ENCODE results near the gene SPRR2D. TPM values are rescaled to one million over a fixed set of nuclear protein-coding genes. Genes with fewer than 3 reads are reported as not detected.
"Not testable (repeated sequence)": the region's sequence is repeated elsewhere in the genome, so short reads cannot be mapped to it uniquely, and the experiment has no call there.

SPRR2D gene
- total RNA-seq, 1 donor from 2014 or later, result not detected

DNA sequence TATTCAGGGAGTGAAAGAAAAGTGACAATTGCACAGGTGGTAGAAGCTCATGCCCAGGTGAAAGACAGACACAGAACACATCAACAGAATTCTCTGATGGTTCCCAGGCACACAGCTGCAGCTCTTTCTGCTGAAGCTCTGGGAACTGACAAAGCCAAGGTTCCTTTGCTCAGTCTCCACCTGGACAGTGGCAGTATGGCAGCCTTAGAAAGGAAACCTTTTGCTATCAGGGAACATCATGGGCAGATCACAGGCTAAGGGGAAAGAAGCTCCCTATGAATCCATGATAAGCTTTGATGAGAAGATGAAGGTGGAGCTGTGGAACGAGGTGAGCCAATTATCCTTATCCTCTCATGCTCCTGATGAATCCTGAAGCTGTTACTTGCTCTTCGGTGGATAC lies 29.3 kb upstream of the SPRR2D start:
- TF ChIP-seq, protein P1, sequence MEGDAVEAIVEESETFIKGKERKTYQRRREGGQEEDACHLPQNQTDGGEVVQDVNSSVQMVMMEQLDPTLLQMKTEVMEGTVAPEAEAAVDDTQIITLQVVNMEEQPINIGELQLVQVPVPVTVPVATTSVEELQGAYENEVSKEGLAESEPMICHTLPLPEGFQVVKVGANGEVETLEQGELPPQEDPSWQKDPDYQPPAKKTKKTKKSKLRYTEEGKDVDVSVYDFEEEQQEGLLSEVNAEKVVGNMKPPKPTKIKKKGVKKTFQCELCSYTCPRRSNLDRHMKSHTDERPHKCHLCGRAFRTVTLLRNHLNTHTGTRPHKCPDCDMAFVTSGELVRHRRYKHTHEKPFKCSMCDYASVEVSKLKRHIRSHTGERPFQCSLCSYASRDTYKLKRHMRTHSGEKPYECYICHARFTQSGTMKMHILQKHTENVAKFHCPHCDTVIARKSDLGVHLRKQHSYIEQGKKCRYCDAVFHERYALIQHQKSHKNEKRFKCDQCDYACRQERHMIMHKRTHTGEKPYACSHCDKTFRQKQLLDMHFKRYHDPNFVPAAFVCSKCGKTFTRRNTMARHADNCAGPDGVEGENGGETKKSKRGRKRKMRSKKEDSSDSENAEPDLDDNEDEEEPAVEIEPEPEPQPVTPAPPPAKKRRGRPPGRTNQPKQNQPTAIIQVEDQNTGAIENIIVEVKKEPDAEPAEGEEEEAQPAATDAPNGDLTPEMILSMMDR (IDR thresholded peaks at IDR 0.05; ENCODE audit: unreplicated experiment), result no peak
- peaks cover 3% of the 10 kb centered on the region for H3K9me3 Mint-ChIP-seq
- H3K27ac Mint-ChIP-seq, result no peak overlapping the region
- no peaks in the 10 kb centered on the region for H3K36me3 Mint-ChIP-seq
- DNase-seq (ENCODE audit: low spot score in 2 of 2, unreplicated experiment in 2 of 2), result no peak
- peaks cover 30% of the 10 kb centered on the region for H3K27me3 Mint-ChIP-seq (ENCODE audit: low read depth)
- no peak overlapping the region for H3K4me3 Mint-ChIP-seq
- no peaks in the 10 kb centered on the region for H3K4me1 Mint-ChIP-seq

DNA sequence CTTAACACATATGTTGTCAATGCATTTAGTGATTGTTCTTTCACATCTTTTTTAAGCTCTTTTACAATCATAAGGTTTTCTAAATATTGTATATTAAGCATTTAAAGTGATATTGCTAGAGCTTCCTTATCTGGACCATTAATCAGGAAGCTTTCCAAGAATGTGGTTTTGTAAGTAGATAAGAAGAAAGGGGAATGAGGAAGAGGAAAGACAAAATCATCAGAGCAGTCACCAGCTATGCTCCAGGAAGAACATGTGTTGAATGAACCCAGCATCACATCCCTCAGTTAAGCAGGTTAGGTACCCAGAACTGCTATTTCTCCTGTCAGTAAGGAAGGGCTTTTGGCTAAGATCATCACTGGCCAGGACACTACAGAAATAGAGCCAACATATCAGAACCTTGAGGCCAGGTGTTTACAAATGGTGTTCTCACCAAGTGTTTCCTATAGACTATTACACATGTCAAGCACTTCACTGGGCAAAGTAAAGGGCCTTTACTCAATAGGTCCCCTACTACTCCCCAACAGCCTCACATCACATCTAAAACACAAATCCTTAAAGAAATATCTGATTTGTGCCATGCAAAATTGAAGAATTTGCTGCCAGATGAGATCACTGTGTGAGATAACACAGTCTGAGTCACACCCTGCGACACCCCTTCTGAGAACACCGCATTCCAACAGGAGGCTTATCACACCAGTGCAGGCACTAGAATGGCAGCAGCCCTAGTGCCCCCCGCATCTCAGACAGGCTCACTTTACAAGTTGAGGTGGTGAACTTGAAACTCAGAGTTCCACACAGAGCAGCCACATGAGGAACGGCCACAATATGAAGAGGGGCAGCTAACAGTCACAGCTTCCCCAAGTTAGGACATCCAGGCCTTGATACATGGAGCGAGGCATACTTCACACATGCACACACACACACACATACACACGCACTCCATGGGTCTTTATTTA lies 18.2 kb upstream of the SPRR2D start:
- TF ChIP-seq, protein P1 (IDR thresholded peaks at IDR 0.05; ENCODE audit: unreplicated experiment), result no peak
- DNase-seq (ENCODE audit: low spot score in 2 of 2, unreplicated experiment in 2 of 2), result no peak
- H3K27ac Mint-ChIP-seq, result no peak overlapping the region
- peaks cover under 1% of the 10 kb centered on the region for H3K9me3 Mint-ChIP-seq
- H3K27me3 Mint-ChIP-seq (ENCODE audit: low read depth), result peaks cover 37% of the 10 kb centered on the region
- H3K36me3 Mint-ChIP-seq, result no peaks in the 10 kb centered on the region
- H3K4me1 Mint-ChIP-seq, result peaks cover 14% of the 10 kb centered on the region
- H3K4me3 Mint-ChIP-seq, result no peak overlapping the region

DNA sequence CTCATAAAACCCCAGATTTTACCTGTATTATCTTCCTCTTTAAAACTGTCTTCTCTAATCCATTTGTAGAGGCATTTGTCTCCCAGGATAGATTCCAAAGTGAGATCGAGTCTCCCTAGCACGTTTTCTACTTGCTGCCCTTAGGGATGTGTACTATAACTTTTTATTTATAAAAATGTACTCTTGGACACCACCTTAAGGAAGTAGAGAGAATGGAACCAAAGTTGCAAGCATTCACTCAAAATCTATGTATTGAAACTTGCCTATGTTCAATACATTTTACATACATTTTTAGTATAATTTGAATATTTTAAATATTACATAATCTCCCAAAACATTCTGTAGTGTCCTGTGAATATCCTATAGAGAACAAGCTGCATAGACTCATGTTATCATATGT lies 17.2 kb upstream of the SPRR2D start:
- TF ChIP-seq, protein P1 (IDR thresholded peaks at IDR 0.05; ENCODE audit: unreplicated experiment), result peak; percentile 14
- no peak overlapping the region for H3K27ac Mint-ChIP-seq
- H3K9me3 Mint-ChIP-seq, result peaks cover 10% of the 10 kb centered on the region
- no peaks in the 10 kb centered on the region for H3K36me3 Mint-ChIP-seq
- no peak overlapping the region for H3K4me3 Mint-ChIP-seq
- H3K4me1 Mint-ChIP-seq, result peaks cover 14% of the 10 kb centered on the region
- no peak for DNase-seq (ENCODE audit: low spot score in 2 of 2, unreplicated experiment in 2 of 2)
- H3K27me3 Mint-ChIP-seq (ENCODE audit: low read depth), result peaks cover 40% of the 10 kb centered on the region

DNA sequence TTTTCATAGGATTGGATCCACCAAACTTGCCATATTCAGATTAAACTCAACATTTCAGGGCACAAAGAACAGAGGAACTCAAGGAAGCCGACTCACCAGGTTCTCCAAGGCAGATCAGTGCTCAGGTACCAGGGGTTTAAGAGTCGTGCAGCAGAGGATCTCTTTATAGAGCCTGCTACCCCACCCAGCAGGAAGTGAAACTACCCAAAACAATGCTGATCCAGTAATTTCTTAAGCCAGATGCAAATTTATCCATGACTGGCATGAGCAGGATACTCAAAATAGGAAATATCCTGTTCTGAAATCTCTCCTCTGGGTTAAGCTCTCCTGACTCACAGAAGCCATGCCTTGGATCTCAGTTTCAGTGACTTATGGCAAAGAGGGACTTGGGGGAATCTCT lies 16.5 kb upstream of the SPRR2D start, which contains the start of gene SPRR2A:
Gene SPRR2A (minus strand): TSS at position 138 of the 400 bp plus-strand sequence. CDS start 777 bp downstream, outside the sequence.
- Mint-ChIP-seq H3K36me3 (no peaks in the 10 kb centered on the region), H3K27me3 (ENCODE audit: low read depth) (peaks cover 45% of the 10 kb centered on the region), H3K27ac (no peak within 1 kb of the TSS)

DNA sequence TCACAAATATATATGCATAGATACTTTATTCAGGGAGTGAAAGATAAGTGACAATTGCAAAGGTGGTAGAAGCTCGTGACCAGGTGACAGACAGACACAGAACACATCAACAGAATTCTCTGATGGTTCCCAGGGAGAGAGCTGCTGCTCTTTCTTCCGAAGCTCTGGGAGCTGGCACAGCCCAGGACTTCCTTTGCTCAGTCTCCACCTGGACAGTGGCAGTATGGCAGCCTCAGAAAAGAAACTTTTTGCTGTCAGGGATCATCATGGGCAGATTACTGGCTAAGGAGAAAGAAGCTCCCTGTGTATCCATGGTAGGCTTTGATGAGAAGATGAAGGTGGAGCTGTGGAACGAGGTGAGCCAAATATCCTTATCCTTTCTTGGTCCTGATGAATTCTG lies 15.2 kb upstream of the SPRR2D start:
- Mint-ChIP-seq H3K9me3 (peaks cover 29% of the 10 kb centered on the region), H3K4me1 (peaks cover 14% of the 10 kb centered on the region), H3K27me3 (ENCODE audit: low read depth) (peaks cover 49% of the 10 kb centered on the region)
- not testable (repeated sequence) for DNase-seq (ENCODE audit: low spot score in 2 of 2, unreplicated experiment in 2 of 2); H3K4me3 Mint-ChIP-seq; H3K36me3 Mint-ChIP-seq; H3K27ac Mint-ChIP-seq

More for the DNA sequence above, 16.5 kb upstream of the SPRR2D start, which contains the start of gene SPRR2A:
- Mint-ChIP-seq H3K4me3 (no peak within 1 kb of the TSS), H3K4me1 (peaks cover 14% of the 10 kb centered on the region), H3K9me3 (peaks cover 17% of the 10 kb centered on the region)
- TF ChIP-seq, protein P1 (IDR thresholded peaks at IDR 0.05; ENCODE audit: unreplicated experiment), result no peak
- DNase-seq (ENCODE audit: low spot score in 2 of 2, unreplicated experiment in 2 of 2), result no peak

DNA sequence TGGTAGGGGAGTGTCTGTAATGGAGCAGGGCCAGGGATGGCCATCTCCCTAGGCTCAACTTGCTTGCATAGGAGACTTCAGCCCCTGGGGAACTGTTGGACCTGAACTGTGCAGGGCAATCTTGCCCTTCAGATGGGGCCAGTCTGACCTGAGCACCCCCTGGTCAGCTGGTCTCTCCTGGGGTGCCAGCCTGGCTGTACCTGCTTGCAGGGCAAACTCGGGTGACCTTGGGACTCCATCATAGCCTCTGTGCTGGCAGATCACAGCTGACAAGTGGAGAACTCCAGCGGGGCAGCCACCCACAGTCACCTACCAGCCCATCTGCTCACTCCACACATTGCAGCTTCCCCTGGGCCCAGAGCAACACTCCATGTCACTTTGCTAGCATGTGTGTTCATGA lies 8.3 kb upstream of the SPRR2D start:
- H3K36me3 Mint-ChIP-seq, result no peaks in the 10 kb centered on the region
- TF ChIP-seq, protein P1 (IDR thresholded peaks at IDR 0.05; ENCODE audit: unreplicated experiment), result no peak
- no peak overlapping the region for H3K4me3 Mint-ChIP-seq
- H3K4me1 Mint-ChIP-seq, result no peaks in the 10 kb centered on the region
- H3K27ac Mint-ChIP-seq, result no peak overlapping the region
- peaks cover 59% of the 10 kb centered on the region for H3K27me3 Mint-ChIP-seq (ENCODE audit: low read depth)
- DNase-seq (ENCODE audit: low spot score in 2 of 2, unreplicated experiment in 2 of 2), result no peak
- peaks cover 47% of the 10 kb centered on the region for H3K9me3 Mint-ChIP-seq

All from mesothelial cell of epicardium (in vitro differentiated cells).